Measurements from ENCODE around the gene S100A4.
"Not testable (repeated sequence)": the region's sequence is repeated elsewhere in the genome, so short reads cannot be mapped to it uniquely, and the experiment has no call there.

S100A4 gene

GRCh38 chr1:153532181-153532580, 13.4 kb downstream of the S100A4 start:
- DNase-seq = peak; percentile 25 to 26

GRCh38 chr1:153531638-153532037, 14.0 kb downstream of the S100A4 start:
- no peak for DNase-seq

GRCh38 chr1:153527683-153528040, 17.9 kb downstream of the S100A4 start:
- DNase-seq = no peak

GRCh38 chr1:153527023-153527682, 18.5 kb downstream of the S100A4 start:
- no peak for DNase-seq

- no peak for DNase-seq
Measured at GRCh38 chr1:153526132-153526543, 19.5 kb downstream of the S100A4 start.

GRCh38 chr1:153525088-153525728, 20.4 kb downstream of the S100A4 start:
- DNase-seq = no peak

GRCh38 chr1:153522353-153523048, 23.1 kb downstream of the S100A4 start:
- not testable (repeated sequence) for DNase-seq

GRCh38 chr1:153521808-153522207, 23.8 kb downstream of the S100A4 start:
- DNase-seq = not testable (repeated sequence)

- no peak for DNase-seq
Measured at GRCh38 chr1:153520818-153521476, 24.7 kb downstream of the S100A4 start.

GRCh38 chr1:153520137-153520691, 25.4 kb downstream of the S100A4 start:
- not testable (repeated sequence) for DNase-seq

- no peak for DNase-seq
Measured at GRCh38 chr1:153519242-153519641, 26.4 kb downstream of the S100A4 start.

GRCh38 chr1:153515504-153516394, 29.9 kb downstream of the S100A4 start:
- DNase-seq = no peak

- DNase-seq = no peak
Measured at GRCh38 chr1:153513666-153514065, 31.9 kb downstream of the S100A4 start.

- no peak for DNase-seq
Measured at GRCh38 chr1:153513023-153513422, 32.6 kb downstream of the S100A4 start.

- DNase-seq = peak; percentile 76
Measured at GRCh38 chr1:153510984-153511410, 34.6 kb downstream of the S100A4 start.

- peak; percentile 59 for DNase-seq
Measured at GRCh38 chr1:153509729-153510354, 35.8 kb downstream of the S100A4 start.

GRCh38 chr1:153509036-153509435, 36.6 kb downstream of the S100A4 start:
- no peak for DNase-seq

GRCh38 chr1:153507926-153508583, 37.6 kb downstream of the S100A4 start:
- DNase-seq = no peak

GRCh38 chr1:153506831-153507413, 38.7 kb downstream of the S100A4 start:
- DNase-seq = no peak

- no peak for DNase-seq
Measured at GRCh38 chr1:153506386-153506785, 39.2 kb downstream of the S100A4 start.

GRCh38 chr1:153505576-153505975, 40.0 kb downstream of the S100A4 start:
- DNase-seq = no peak
